ENCODE data around the gene NCCRP1.

DNA sequence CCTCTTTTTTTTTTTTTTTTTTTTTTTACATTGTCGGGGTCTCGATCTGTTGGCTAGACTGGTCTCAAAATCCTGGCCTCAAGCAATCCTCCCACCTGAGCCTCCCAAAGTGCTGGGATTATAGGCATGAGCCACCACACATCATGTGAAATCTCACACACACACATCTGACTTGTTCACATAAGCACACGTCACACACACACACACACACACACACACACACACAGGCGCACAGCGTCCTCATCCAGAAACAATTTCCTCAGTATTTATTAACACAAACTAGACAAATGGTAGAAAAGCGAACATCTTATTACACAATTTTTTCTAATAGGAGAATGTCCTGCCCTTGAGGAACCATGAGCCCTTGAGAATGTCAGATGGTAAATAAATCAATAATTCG, 12.4 kb downstream of the NCCRP1 start:
- TF ChIP-seq POLR2AphosphoS5 (IDR thresholded peaks at IDR 0.05; ENCODE audit: low read depth, low read length) (no peak), CTCF (IDR thresholded peaks at IDR 0.05) (no peak), SIN3A (IDR thresholded peaks at IDR 0.05; ENCODE audit: borderline replicate concordance, insufficient read depth, low read depth, low read length) (no peak)
- TF ChIP-seq, protein P1, sequence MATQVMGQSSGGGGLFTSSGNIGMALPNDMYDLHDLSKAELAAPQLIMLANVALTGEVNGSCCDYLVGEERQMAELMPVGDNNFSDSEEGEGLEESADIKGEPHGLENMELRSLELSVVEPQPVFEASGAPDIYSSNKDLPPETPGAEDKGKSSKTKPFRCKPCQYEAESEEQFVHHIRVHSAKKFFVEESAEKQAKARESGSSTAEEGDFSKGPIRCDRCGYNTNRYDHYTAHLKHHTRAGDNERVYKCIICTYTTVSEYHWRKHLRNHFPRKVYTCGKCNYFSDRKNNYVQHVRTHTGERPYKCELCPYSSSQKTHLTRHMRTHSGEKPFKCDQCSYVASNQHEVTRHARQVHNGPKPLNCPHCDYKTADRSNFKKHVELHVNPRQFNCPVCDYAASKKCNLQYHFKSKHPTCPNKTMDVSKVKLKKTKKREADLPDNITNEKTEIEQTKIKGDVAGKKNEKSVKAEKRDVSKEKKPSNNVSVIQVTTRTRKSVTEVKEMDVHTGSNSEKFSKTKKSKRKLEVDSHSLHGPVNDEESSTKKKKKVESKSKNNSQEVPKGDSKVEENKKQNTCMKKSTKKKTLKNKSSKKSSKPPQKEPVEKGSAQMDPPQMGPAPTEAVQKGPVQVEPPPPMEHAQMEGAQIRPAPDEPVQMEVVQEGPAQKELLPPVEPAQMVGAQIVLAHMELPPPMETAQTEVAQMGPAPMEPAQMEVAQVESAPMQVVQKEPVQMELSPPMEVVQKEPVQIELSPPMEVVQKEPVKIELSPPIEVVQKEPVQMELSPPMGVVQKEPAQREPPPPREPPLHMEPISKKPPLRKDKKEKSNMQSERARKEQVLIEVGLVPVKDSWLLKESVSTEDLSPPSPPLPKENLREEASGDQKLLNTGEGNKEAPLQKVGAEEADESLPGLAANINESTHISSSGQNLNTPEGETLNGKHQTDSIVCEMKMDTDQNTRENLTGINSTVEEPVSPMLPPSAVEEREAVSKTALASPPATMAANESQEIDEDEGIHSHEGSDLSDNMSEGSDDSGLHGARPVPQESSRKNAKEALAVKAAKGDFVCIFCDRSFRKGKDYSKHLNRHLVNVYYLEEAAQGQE (IDR thresholded peaks at IDR 0.05; ENCODE audit: insufficient read depth in 1 of 2, low read depth in 2 of 2, low read length in 1 of 2): no peak

Measured in Panc1 (cell line).